Heart right ventricle (tissue), 16 donors: Measurements from ENCODE around the gene AGBL1. TPM values are rescaled to one million over a fixed set of nuclear protein-coding genes. Genes with fewer than 3 reads are reported as not detected.

Experiments
- ATAC-seq, 8 donors: fragments of 200-7000 bp; cut with Tn5 transposase; one replicate each; pipeline ENCODE4 v1.9.1; 2020; ENCODE audit warnings: mild to moderate bottlenecking in 8 of 8, moderate library complexity in 8 of 8, moderate number of reproducible peaks in 1 of 8
- DNase-seq, 2 donors: peaks; one replicate each; pipeline ENCODE4 v3.0.0-alpha.2; 2020
- H3K27ac ChIP-seq, 10 donors: fragments of 200-600 bp; sonication (generic) in 2 of 10; one replicate each; pipeline versions ENCODE4 v1.5.0 to v1.8.0; 2020 to 2022; ENCODE audit warnings: mild to moderate bottlenecking in 3 of 10
- H3K27me3 ChIP-seq, 7 donors: fragments of 200-600 bp; one replicate each; pipeline ENCODE4 v1.8.0; 2021 to 2022; ENCODE audit warnings: mild to moderate bottlenecking in 2 of 7
- H3K36me3 ChIP-seq, 9 donors: fragments of 200-600 bp; sonication (generic) in 1 of 9; one replicate each; pipeline versions ENCODE4 v1.5.0 to v1.8.0; 2020 to 2022; ENCODE audit warnings: mild to moderate bottlenecking in 2 of 9
- H3K4me1 ChIP-seq, 9 donors: fragments of 200-600 bp; sonication (generic) in 1 of 9; one replicate each; pipeline versions ENCODE4 v1.5.0 to v1.8.0; 2020 to 2022; ENCODE audit warnings: mild to moderate bottlenecking in 4 of 9
- H3K4me3 ChIP-seq, 10 donors: fragments of 200-600 bp; sonication (generic) in 2 of 10; one replicate each; pipeline versions ENCODE4 v1.5.0 to v1.8.0; 2020 to 2022; ENCODE audit warnings: mild to moderate bottlenecking in 7 of 10, moderate library complexity in 2 of 10
- H3K9me3 ChIP-seq, 11 donors: fragments of 200-600 bp in 10 of 11; sonication (generic) in 2 of 11; one replicate each; pipeline versions ENCODE4 v1.5.0 to v1.8.0; 2013 to 2022; ENCODE audit warnings: mild to moderate bottlenecking in 2 of 11, control low read depth in 1 of 11, moderate library complexity in 1 of 11
- WGBS, 2 donors: extraction: QIAGEN DNeasy Blood & Tissue Kit; methylation state at CpG; one replicate each; pipeline ENCODE4 v1.1.7; 2013; ENCODE audit warnings: inconsistent platforms in 1 of 2; 5-methylcytosine and 5-hydroxymethylcytosine counted together
- intact Hi-C, 10 donors: fragments of 100-400 bp; cut with DNase I; formaldehyde crosslinking; loops; one replicate each; pipeline versions ENCODE4 v1.11.1 to v1.14.2; 2022
- polyA plus RNA-seq, 2 donors: library from polyadenylated mRNA; stranded (reverse); fragments of 200-250 nt; gene quantifications; one replicate each; pipeline ENCODE4 v1.2.3, GENCODE V29; 2013
- total RNA-seq, 10 donors: library from RNA; stranded (reverse); fragmentation: NEBNext Ultra II Directional in 3 of 10; extraction: Animal tissue kit (Norgen Biotek cat#: 25700) in 3 of 10; gene quantifications; one replicate each; pipeline versions ENCODE4 v1.2.1 to v1.2.4, GENCODE V29; 2021 to 2023
- TF ChIP-seq, protein P1 (sequence below), 9 donors: fragments of 200-600 bp; sonication (generic) in 2 of 9; IDR thresholded peaks; one replicate each; pipeline versions ENCODE4 v1.5.0 to v1.8.0; 2021 to 2022; ENCODE audit warnings: antibody characterized with exemption in 9 of 9, mild to moderate bottlenecking in 5 of 9, moderate library complexity in 1 of 9
- donor health status: Arrhythmogenic right ventricular cardiomyopathy.
- donor health status: ischemic (EF 13 %, LVEDD 7.1; RV severe dilation, severe dysfunction).
- donor health status: healthy with polysubstance abuse.
- donor health status: DM: no; HTN: yes; CAD: no.
- donor health status: DM: no; HTN: no; CAD: no.
- donor health status: ischemic (EF 25% LVEDD 6.9; RV normal size, moderate dysfunction).
- donor health status: ischemic (EF 25% LVEDD 5.7; RV mildly dilated, moderate dysfunction).
- donor health status: healthy.
- donor health status: DM: yes; HTN: yes; CAD: no.
- donor health status: Ischemic cardiomyopathy.
- donor health status: ischemic (EF 35%, LVEDD 5.7; RV mildly dilated, moderate dysfunction).
- donor health status: nonischemic (EF 11% LVEDD 7.7; RV severe dilation, severe dysfunction).
- donor health status: DM: yes; HTN: yes; CAD: no.
- donor health status: PGD.
- donor health status: ischemic (EF 29% LVEDD 5.4; RV normal size, mild dysfunction).
- donor health status: nonischemic (EF 23%, LVEDD 6.1; RV moderate dilation, normal function).

AGBL1 gene
- total and polyA plus RNA-seq, 12 donors = 0.02 to 0.13 (median 0.09) TPM; not detected in 7

DNA sequence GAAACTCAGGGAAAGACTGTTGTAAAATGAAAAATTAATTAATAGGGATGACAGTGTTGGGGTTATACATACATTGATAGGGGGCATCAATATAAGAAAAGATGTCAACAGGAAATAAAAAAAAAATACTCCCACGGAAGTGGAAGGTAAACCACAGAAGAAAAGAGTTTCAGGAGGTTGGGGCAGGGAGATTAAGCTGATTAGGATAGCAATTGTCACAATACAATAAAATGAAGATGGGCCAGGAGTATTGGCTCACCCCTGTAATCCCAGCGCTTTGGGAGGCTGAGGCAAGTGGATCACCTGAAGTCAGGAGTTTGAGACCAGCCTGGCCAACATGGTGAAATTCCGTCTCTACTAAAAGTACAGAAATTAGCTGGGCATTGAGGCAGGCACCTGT, 536.1 kb downstream of the AGBL1 start:
- no peak for ATAC-seq
- Histone ChIP-seq H3K9me3 (no peaks in the 10 kb centered on the region), H3K27ac (no peak overlapping the region), H3K27me3 (no peaks in the 10 kb centered on the region), H3K36me3 (no peaks in the 10 kb centered on the region), H3K4me1 (no peaks in the 10 kb centered on the region), H3K4me3 (no peak overlapping the region)
- no peak for DNase-seq
- TF ChIP-seq, protein P1, sequence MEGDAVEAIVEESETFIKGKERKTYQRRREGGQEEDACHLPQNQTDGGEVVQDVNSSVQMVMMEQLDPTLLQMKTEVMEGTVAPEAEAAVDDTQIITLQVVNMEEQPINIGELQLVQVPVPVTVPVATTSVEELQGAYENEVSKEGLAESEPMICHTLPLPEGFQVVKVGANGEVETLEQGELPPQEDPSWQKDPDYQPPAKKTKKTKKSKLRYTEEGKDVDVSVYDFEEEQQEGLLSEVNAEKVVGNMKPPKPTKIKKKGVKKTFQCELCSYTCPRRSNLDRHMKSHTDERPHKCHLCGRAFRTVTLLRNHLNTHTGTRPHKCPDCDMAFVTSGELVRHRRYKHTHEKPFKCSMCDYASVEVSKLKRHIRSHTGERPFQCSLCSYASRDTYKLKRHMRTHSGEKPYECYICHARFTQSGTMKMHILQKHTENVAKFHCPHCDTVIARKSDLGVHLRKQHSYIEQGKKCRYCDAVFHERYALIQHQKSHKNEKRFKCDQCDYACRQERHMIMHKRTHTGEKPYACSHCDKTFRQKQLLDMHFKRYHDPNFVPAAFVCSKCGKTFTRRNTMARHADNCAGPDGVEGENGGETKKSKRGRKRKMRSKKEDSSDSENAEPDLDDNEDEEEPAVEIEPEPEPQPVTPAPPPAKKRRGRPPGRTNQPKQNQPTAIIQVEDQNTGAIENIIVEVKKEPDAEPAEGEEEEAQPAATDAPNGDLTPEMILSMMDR (IDR thresholded peaks at IDR 0.05) = no peak
- WGBS, 2 donors = 84 to 85% methylated on average over 3 of the region's 3 CpGs
- intact Hi-C loops = loop anchor here in 2 of 10 donors (10.0 kb wide), 2 partner anchors 381 to 1649 kb away; no protein-coding TSS in a partner anchor

DNA sequence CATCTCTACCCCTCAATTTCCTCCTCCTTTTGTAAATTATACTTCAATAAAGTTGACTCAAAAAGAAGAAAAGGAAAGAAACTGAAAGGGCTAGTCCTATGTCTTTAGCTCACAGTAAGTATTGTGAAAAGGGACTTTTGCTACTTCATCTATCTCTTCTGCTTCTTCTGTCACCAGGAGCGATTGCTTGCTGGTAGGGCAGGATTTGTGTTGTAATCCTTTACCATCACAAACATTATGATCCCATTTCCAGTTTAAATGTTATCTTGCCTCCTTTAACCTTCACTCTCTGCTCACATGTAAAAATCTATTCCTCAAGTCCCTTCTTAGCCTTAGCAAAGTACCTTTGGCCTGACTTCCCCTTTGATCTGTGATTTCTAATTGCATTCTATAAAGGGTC, 537.1 kb downstream of the AGBL1 start:
- Histone ChIP-seq H3K27ac (no peak overlapping the region), H3K36me3 (no peaks in the 10 kb centered on the region), H3K27me3 (no peaks in the 10 kb centered on the region), H3K4me3 (no peak overlapping the region), H3K4me1 (no peaks in the 10 kb centered on the region), H3K9me3 (no peaks in the 10 kb centered on the region)
- ATAC-seq (no peak), DNase-seq (no peak)
- TF ChIP-seq, protein P1 (IDR thresholded peaks at IDR 0.05) = no peak
- intact Hi-C loops = loop anchor here in 2 of 10 donors (10.0 kb wide), 2 partner anchors 382 to 1648 kb away; no protein-coding TSS in a partner anchor
- WGBS, 2 donors = 76 to 78% methylated on average over 1 of the region's 1 CpG

GRCh38 chr15:86620157-86620556, 540.5 kb downstream of the AGBL1 start:
- WGBS, 2 donors = 59 to 61% methylated on average over 5 of the region's 5 CpGs
- intact Hi-C loops = loop anchor here in 6 of 10 donors (5.0 to 10.0 kb wide), 5 partner anchors 295 to 1655 kb away; no protein-coding TSS in a partner anchor
- H3K27me3 ChIP-seq = no peaks in the 10 kb centered on the region
- no peaks in the 10 kb centered on the region for H3K9me3 ChIP-seq
- H3K36me3 ChIP-seq = no peaks in the 10 kb centered on the region
- DNase-seq (no peak), ATAC-seq (no peak)
- peaks cover 0 to 11% (median 0%) of the 10 kb centered on the region in 9 donors for H3K4me1 ChIP-seq
- H3K27ac ChIP-seq = no peak overlapping the region
- TF ChIP-seq, protein P1 (IDR thresholded peaks at IDR 0.05) = no peak
- no peak overlapping the region for H3K4me3 ChIP-seq

GRCh38 chr15:86620641-86621349, 541.1 kb downstream of the AGBL1 start:
- intact Hi-C loops = loop anchor here in 6 of 10 donors (5.0 to 10.0 kb wide), 5 partner anchors 294 to 1654 kb away; no protein-coding TSS in a partner anchor
- Histone ChIP-seq H3K9me3 (no peaks in the 10 kb centered on the region), H3K27ac (no peak overlapping the region), H3K36me3 (no peaks in the 10 kb centered on the region), H3K4me3 (no peak overlapping the region), H3K27me3 (no peaks in the 10 kb centered on the region), H3K4me1 (peaks cover 0 to 11% (median 0%) of the 10 kb centered on the region in 9 donors)
- no peak for DNase-seq
- WGBS, 2 donors = 31 to 44% methylated on average over 8 of the region's 8 CpGs
- TF ChIP-seq, protein P1 (IDR thresholded peaks at IDR 0.05) = no peak
- no peak for ATAC-seq
